DND-41 (cell line): ENCODE data around the gene ORM2.

ENCODE experiments used
- ATAC-seq: fragments of 200-7000 bp; cut with Tn5 transposase; 3 replicates; pipeline ENCODE4 v1.9.1; 2021; ENCODE audit warnings: low read depth; ENCODE audit not compliant: insufficient read depth
- DNase-seq: peaks from one replicate; pipeline ENCODE4 v3.0.0-alpha.2; 2020
- H2AFZ ChIP-seq: 2 replicates; pipeline ENCODE4 v1.6.0; 2012; ENCODE audit warnings: low read depth, low read length
- H3K27ac ChIP-seq: 2 replicates; pipeline ENCODE4 v1.5.1; 2012; ENCODE audit warnings: low read length, inconsistent platforms
- H3K27me3 ChIP-seq: fragments of 200-600 bp; sonication (generic); 2 replicates; pipeline ENCODE4 v1.6.0; 2012; ENCODE audit warnings: low read length, mild to moderate bottlenecking, inconsistent platforms; ENCODE audit not compliant: insufficient read depth, poor library complexity
- H3K36me3 ChIP-seq: 2 replicates; pipeline ENCODE4 v1.5.1; 2012; ENCODE audit warnings: low read length, inconsistent platforms; ENCODE audit not compliant: insufficient read depth
- H3K4me1 ChIP-seq: 2 replicates; pipeline ENCODE4 v1.5.1; 2012; ENCODE audit warnings: mild to moderate bottlenecking, low read length; ENCODE audit not compliant: insufficient read depth
- H3K4me2 ChIP-seq: 2 replicates; pipeline ENCODE4 v1.6.0; 2012; ENCODE audit warnings: mild to moderate bottlenecking, moderate library complexity, low read length, inconsistent platforms; ENCODE audit not compliant: insufficient read depth
- H3K4me3 ChIP-seq, 2 experiments: fragments of 200-600 bp in 1 of 2; shearing (Covaris generic) in 1 of 2; 2 replicates each; pipeline ENCODE4 v1.5.1; 2012 to 2016; ENCODE audit warnings: inconsistent platforms in 2 of 2, low read length in 2 of 2, mild to moderate bottlenecking in 2 of 2, low read depth in 1 of 2, moderate library complexity in 1 of 2
- H3K79me2 ChIP-seq: 2 replicates; pipeline ENCODE4 v1.6.0; 2012; ENCODE audit warnings: low read length, inconsistent platforms; ENCODE audit not compliant: insufficient read depth
- H3K9ac ChIP-seq: 2 replicates; pipeline ENCODE4 v1.6.0; 2012; ENCODE audit warnings: low read depth, mild to moderate bottlenecking, inconsistent platforms, low read length, moderate library complexity
- H3K9me3 ChIP-seq: 2 replicates; pipeline ENCODE4 v1.5.1; 2012; ENCODE audit warnings: low read length, moderate library complexity, mild to moderate bottlenecking, inconsistent platforms; ENCODE audit not compliant: insufficient read depth, severe bottlenecking
- H4K20me1 ChIP-seq: 2 replicates; pipeline ENCODE4 v1.6.0; 2012; ENCODE audit warnings: low read length; ENCODE audit not compliant: insufficient read depth
- EZH2 ChIP-seq: IDR thresholded peaks from 3 replicates; pipeline ENCODE4 v1.6.1; 2012; ENCODE audit warnings: borderline replicate concordance, low read depth, mild to moderate bottlenecking, moderate library complexity, low read length, inconsistent platforms; ENCODE audit not compliant: severe bottlenecking
- TF ChIP-seq, protein P1 (sequence below): IDR thresholded peaks from 2 replicates; pipeline ENCODE4 v1.5.1; 2012; ENCODE audit warnings: borderline replicate concordance, low read length, moderate library complexity, mild to moderate bottlenecking; ENCODE audit not compliant: poor library complexity, severe bottlenecking; ENCODE audit errors: extremely low read depth

ORM2 gene

DNA sequence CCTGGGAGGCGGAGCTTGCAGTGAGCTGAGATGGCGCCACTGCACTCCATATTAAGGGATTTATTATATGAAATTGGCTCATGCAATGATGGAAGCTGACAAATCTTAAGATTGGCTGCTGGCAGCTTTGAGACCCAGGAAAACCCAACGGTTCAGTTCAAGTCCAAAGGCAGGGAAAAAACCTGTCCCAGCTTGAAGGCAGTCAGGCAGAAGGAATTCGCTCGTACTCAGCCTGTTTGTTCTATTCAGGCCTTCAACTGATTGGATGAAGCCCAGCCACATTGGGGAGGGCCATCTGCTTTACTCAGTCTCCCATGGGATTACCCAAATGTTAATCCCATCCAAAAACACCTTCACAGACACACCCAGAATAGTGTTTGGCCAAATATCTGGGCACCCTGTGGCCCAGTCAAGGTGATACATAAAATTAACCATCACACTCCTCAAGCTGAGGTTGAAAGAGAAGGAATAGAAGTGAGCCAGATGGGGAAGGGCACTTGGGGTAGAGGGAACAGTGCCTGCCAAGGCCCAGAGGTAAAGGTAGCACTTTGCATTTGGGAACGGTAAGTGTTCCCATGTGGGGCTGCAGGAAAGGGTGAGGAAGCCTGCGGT, 15.3 kb upstream of the ORM2 start:
- H3K27me3 ChIP-seq, result no peaks in the 10 kb centered on the region
- no peak overlapping the region for H2AFZ ChIP-seq
- H4K20me1 ChIP-seq, result no peaks in the 10 kb centered on the region
- no peak overlapping the region for H3K9ac ChIP-seq
- H3K9me3 ChIP-seq, result no peaks in the 10 kb centered on the region
- ATAC-seq (no peak), DNase-seq (no peak)
- H3K36me3 ChIP-seq, result no peaks in the 10 kb centered on the region
- no peak overlapping the region for H3K27ac ChIP-seq
- H3K4me3 ChIP-seq, result no peak overlapping the region
- no peaks in the 10 kb centered on the region for H3K79me2 ChIP-seq
- TF ChIP-seq EZH2, result no peak
- TF ChIP-seq, protein P1, sequence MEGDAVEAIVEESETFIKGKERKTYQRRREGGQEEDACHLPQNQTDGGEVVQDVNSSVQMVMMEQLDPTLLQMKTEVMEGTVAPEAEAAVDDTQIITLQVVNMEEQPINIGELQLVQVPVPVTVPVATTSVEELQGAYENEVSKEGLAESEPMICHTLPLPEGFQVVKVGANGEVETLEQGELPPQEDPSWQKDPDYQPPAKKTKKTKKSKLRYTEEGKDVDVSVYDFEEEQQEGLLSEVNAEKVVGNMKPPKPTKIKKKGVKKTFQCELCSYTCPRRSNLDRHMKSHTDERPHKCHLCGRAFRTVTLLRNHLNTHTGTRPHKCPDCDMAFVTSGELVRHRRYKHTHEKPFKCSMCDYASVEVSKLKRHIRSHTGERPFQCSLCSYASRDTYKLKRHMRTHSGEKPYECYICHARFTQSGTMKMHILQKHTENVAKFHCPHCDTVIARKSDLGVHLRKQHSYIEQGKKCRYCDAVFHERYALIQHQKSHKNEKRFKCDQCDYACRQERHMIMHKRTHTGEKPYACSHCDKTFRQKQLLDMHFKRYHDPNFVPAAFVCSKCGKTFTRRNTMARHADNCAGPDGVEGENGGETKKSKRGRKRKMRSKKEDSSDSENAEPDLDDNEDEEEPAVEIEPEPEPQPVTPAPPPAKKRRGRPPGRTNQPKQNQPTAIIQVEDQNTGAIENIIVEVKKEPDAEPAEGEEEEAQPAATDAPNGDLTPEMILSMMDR, result no peak
- no peak overlapping the region for H3K4me2 ChIP-seq
- peaks cover 15% of the 10 kb centered on the region for H3K4me1 ChIP-seq

DNA sequence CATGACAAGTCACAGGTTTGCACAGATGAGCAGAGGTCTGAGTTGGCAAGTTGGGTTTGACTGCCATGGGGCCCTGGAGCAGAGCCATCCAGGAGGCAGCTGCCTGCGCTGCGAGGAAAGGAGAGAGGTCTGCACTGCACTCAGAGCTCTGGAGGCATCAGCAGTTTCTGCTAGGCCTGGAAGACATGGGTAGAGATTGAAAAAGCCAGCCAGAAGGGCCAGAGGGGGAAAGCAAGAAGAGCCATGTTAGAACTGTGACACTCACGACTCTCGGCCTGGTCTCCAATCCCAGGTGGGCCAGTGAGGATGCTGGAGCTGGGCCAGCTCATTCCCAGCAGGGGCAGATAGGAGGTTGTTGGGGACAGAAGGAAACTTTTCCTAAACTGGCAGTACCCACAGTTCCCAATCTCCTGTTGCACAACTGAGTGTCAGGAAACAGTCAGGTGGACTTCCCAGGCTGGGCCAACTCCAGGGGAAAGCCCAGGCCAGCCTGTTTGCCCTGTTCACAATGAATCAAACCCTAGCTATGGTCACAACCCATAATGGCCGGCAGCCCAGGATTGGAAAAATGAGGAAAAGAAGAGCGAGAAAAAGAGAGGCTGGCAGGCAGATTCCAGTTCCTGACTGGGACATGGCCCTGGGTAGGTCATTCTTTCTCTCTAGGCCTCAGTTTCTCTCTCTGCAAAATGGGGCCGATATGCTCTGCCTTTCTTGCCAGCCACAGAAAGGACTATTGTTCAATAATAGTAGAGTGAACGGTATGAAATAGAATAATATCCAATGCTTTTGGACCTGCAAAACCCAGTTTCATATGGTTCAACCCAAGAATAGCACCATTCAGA, 14.6 kb upstream of the ORM2 start:
- Histone ChIP-seq H3K79me2 (no peaks in the 10 kb centered on the region), H3K9me3 (no peaks in the 10 kb centered on the region), H3K27ac (no peak overlapping the region), H3K9ac (no peak overlapping the region), H2AFZ (no peak overlapping the region), H3K36me3 (no peaks in the 10 kb centered on the region), H3K4me3 (no peak overlapping the region), H3K4me1 (peaks cover 15% of the 10 kb centered on the region), H4K20me1 (no peaks in the 10 kb centered on the region), H3K27me3 (no peaks in the 10 kb centered on the region), H3K4me2 (no peak overlapping the region)
- TF ChIP-seq EZH2, result no peak
- TF ChIP-seq, protein P1, result no peak
- ATAC-seq (no peak), DNase-seq (no peak)

DNA sequence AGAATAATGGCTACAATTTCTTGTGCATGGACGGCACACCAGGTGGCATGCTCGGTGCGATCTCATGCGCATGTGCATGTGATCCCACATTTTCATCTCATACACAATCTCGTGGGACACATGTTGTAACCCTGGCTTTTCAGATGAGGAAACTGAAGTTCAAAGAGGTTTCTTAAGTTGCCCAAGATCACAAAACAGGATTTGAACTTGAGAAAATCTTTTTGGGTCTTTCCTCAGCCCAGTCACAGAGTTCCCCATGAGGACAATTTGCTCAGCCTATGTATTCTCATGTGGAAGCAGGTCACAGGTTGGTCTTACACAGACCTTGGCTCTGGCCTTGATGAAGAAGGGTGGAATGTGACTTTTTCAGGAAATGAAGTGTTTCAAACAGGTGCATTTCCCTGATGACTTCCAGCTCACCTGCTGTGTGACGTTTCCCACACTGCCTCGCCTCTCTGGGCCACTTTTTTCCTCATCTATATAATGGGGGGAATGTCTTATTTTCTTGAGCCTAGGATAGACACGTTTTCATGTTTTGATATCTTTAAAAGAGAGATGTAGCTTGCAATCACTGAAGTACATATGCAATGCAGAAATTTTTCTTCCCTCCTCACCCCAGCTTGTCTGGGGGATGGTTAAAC, 13.8 kb upstream of the ORM2 start:
- Histone ChIP-seq H3K4me1 (peaks cover 15% of the 10 kb centered on the region), H3K4me3 (no peak overlapping the region), H3K79me2 (no peaks in the 10 kb centered on the region), H2AFZ (no peak overlapping the region), H3K36me3 (no peaks in the 10 kb centered on the region), H3K4me2 (no peak overlapping the region), H3K9me3 (no peaks in the 10 kb centered on the region), H3K27ac (no peak overlapping the region), H3K27me3 (no peaks in the 10 kb centered on the region), H3K9ac (no peak overlapping the region), H4K20me1 (no peaks in the 10 kb centered on the region)
- ATAC-seq, result no peak
- no peak for DNase-seq
- TF ChIP-seq, protein P1, result no peak
- no peak for TF ChIP-seq EZH2
